Regular cardiac myocyte (primary cell): ENCODE data around the gene SYT13. TPM values are rescaled to one million over a fixed set of nuclear protein-coding genes. Genes with fewer than 3 reads are reported as not detected.

Experiments used
- total RNA-seq: library from RNA; depleted of rRNA; stranded (reverse); fragments of >200 nt; gene quantifications from 2 replicates; pipeline ENCODE4 v1.2.3, GENCODE V29; 2014

The SYT13 gene
- total RNA-seq, result under 0.01 and 0.38 TPM in 2 replicates

GRCh38 chr11:45285930-45286632, at the start of gene SYT13:
TSS of gene SYT13 (minus strand) at chr11:45286341. CDS start at chr11:45286207, 134 bp downstream.

Other genes starting within 250 kb of the SYT13 start
- gene PRDM11, start 139.7 kb downstream of the SYT13 start, total RNA-seq, result 4.0 and 8.5 TPM in 2 replicates